GM12874 (cell line): ENCODE measurements around the gene FLNA.
A peak's percentile ranks its signal among the peaks of the same experiment; 100 is the strongest.

ENCODE experiments used
- CTCF ChIP-seq: IDR thresholded peaks from 2 replicates; pipeline ENCODE4 v1.5.1; 2011; ENCODE audit warnings: low read depth, mild to moderate bottlenecking, control low read depth, low read length, moderate library complexity; ENCODE audit not compliant: insufficient read depth

FLNA gene

GRCh38 chrX:154309041-154309775 lies 65.2 kb downstream of the FLNA start:
- TF ChIP-seq CTCF: no peak

- TF ChIP-seq CTCF: peak; percentile 71
Observed at GRCh38 chrX:154308108-154308946, 66.1 kb downstream of the FLNA start.

- TF ChIP-seq CTCF: no peak
Observed at GRCh38 chrX:154307202-154307601, 67.2 kb downstream of the FLNA start.

GRCh38 chrX:154305541-154306205 lies 68.8 kb downstream of the FLNA start:
- TF ChIP-seq CTCF: no peak

- no peak for TF ChIP-seq CTCF
Observed at GRCh38 chrX:154304846-154305245, 69.6 kb downstream of the FLNA start.

- TF ChIP-seq CTCF: no peak
Observed at GRCh38 chrX:154303476-154303875, 71.0 kb downstream of the FLNA start.

- TF ChIP-seq CTCF: no peak
Observed at GRCh38 chrX:154300816-154301215, 73.6 kb downstream of the FLNA start.
